PFSK-1 (cell line): Measurements from ENCODE around the gene MYL7.

Experiments
- FOXP2 ChIP-seq: optimal IDR thresholded peaks from 2 replicates; pipeline ENCODE3; 2011; ENCODE audit warnings: borderline replicate concordance, control low read depth, inconsistent platforms; ENCODE audit not compliant: insufficient read depth; ENCODE audit errors: extremely low read length, extremely low read depth
- POLR2AphosphoS5 ChIP-seq: IDR thresholded peaks from 2 replicates; pipeline ENCODE4 v1.6.1; 2012; ENCODE audit warnings: low read depth, mild to moderate bottlenecking, control low read depth, low read length, moderate library complexity
- SIN3A ChIP-seq: IDR thresholded peaks from 2 replicates; pipeline ENCODE4 v1.6.1; 2012; ENCODE audit warnings: mild to moderate bottlenecking, low read length, moderate library complexity, borderline replicate concordance; ENCODE audit not compliant: insufficient read depth
- TAF1 ChIP-seq: IDR thresholded peaks from 2 replicates; pipeline ENCODE4 v1.6.1; 2012; ENCODE audit warnings: low read length, control low read depth, borderline replicate concordance; ENCODE audit not compliant: insufficient read depth
- TF ChIP-seq, protein P1 (sequence below), 2 experiments: IDR thresholded peaks; 2 replicates each; pipeline versions ENCODE4 v1.6.1 to v1.8.0; 2011 to 2012; ENCODE audit warnings: low read depth in 2 of 2, low read length in 2 of 2, control low read depth in 1 of 2, inconsistent platforms in 1 of 2, mild to moderate bottlenecking in 1 of 2, moderate library complexity in 1 of 2; ENCODE audit not compliant: insufficient read depth in 1 of 2

MYL7 gene

DNA sequence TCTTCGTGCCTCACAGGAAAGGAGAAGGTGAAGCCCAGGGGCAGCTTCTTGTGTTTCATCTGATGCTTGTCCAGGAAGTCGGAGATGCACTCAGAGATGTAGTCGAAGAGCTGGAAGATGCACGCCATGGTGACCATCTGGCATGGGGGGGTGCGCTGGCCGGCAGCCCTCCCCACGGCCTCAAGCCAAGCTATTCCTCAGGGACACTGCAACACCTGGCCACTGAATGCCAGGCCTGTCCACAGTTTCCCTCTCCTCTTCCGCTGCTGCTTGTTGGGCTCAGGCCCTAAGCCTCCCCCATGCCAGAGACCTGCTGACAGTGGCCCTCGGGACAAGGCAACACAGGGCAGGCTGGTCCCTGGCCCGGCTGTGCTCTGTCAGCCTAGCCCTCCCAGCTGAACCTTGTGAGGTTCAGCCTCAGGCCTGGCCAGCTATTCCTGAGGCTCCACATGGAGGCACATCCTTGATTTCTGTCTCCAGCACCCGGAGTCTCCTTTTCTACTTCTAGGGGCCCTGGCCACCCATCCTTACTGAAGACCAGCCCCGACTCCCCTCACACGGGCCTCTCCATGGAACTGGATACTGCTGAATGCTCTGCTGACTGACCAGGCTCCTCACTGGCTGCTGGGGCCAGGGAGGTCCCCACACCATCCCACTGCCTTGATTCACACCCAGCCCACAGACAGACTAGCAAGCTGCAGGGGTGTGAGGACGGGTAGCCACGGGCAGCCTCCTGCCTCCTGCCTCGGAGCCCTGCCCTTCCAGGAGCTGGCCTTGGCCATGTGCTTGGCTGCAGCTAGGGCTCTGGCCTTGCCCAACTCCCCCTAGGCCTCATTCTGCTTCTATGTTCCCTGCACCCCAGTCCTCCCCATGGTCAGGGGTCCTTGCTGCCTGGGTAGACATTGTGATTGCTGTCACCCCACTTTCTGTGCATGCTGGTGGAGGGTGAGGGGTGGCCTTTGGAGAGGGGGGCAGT, 10.1 kb upstream of the MYL7 start:
- no peak for TF ChIP-seq FOXP2
- TF ChIP-seq, protein P1, sequence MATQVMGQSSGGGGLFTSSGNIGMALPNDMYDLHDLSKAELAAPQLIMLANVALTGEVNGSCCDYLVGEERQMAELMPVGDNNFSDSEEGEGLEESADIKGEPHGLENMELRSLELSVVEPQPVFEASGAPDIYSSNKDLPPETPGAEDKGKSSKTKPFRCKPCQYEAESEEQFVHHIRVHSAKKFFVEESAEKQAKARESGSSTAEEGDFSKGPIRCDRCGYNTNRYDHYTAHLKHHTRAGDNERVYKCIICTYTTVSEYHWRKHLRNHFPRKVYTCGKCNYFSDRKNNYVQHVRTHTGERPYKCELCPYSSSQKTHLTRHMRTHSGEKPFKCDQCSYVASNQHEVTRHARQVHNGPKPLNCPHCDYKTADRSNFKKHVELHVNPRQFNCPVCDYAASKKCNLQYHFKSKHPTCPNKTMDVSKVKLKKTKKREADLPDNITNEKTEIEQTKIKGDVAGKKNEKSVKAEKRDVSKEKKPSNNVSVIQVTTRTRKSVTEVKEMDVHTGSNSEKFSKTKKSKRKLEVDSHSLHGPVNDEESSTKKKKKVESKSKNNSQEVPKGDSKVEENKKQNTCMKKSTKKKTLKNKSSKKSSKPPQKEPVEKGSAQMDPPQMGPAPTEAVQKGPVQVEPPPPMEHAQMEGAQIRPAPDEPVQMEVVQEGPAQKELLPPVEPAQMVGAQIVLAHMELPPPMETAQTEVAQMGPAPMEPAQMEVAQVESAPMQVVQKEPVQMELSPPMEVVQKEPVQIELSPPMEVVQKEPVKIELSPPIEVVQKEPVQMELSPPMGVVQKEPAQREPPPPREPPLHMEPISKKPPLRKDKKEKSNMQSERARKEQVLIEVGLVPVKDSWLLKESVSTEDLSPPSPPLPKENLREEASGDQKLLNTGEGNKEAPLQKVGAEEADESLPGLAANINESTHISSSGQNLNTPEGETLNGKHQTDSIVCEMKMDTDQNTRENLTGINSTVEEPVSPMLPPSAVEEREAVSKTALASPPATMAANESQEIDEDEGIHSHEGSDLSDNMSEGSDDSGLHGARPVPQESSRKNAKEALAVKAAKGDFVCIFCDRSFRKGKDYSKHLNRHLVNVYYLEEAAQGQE (IDR thresholded peaks at IDR 0.05; ENCODE audit: insufficient read depth in 1 of 2, low read depth in 2 of 2, low read length in 2 of 2) = no peak
- no peak for TF ChIP-seq TAF1
- no peak for TF ChIP-seq SIN3A
- no peak for TF ChIP-seq POLR2AphosphoS5

DNA sequence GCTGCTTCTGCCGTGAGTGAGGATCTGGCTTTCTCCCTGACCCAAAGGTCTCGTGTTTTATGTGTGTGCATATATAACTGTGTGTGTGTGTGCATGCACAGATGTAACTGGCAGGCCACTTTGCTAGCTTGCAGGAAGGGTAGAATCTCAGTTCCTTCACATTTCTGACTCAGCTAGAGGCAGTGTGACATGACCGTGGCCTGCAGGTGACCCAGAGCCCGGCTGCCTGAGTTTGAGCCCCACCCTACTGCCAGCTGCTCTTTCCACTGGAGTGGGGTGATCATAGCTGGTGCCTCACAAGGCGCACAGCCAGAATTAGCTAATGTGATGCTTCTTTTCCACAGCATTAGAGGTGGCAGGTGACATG, 9.3 kb upstream of the MYL7 start:
- TF ChIP-seq FOXP2 (no peak), TAF1 (no peak), SIN3A (no peak), POLR2AphosphoS5 (no peak)
- TF ChIP-seq, protein P1 (IDR thresholded peaks at IDR 0.05; ENCODE audit: insufficient read depth in 1 of 2, low read depth in 2 of 2, low read length in 2 of 2) = no peak

DNA sequence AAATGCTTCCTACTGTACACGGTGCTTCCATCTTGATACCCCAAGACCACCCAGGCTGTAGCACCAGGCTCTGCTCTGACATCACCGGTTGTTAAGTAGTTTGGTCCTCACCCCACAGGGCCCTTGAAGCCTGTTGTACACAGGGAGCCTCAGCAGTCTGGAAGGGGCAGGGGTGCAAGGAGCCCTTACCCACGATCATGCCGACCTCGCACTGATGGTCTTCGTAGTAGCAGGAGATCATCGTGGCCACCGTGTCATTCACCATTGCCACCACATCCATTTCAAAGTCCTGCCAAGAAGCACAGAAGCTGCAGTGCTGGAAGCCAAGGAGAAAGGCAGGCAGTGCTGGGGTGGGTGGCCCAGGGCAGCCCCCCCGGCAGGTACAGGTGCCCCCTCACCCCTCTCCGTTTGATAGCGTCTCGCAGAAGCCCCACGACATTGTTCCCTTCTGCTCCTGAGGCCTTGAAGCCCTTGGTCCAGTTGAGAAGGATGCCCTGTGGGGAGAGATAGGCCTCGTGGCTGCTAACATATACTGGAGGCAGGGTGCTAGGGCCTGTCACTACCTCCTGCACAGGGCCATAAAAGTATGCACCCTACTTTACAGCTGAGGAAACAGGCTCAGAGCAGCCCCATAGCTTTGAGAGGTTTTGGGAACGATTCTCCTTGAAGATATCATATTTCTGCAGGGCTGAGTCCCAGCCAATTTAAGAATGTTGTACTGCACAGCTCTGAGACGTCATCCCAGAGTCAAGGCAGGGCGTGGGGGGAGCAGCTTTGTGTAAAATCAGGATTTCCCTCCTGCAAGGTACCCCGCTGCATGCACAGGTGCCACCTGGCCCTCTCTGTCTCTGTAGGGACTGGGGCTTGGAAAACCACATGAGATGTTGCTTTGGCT, 8.7 kb upstream of the MYL7 start:
- TF ChIP-seq POLR2AphosphoS5 = no peak
- TF ChIP-seq TAF1 = no peak
- no peak for TF ChIP-seq FOXP2
- TF ChIP-seq, protein P1 (IDR thresholded peaks at IDR 0.05; ENCODE audit: insufficient read depth in 1 of 2, low read depth in 2 of 2, low read length in 2 of 2) = no peak
- no peak for TF ChIP-seq SIN3A

DNA sequence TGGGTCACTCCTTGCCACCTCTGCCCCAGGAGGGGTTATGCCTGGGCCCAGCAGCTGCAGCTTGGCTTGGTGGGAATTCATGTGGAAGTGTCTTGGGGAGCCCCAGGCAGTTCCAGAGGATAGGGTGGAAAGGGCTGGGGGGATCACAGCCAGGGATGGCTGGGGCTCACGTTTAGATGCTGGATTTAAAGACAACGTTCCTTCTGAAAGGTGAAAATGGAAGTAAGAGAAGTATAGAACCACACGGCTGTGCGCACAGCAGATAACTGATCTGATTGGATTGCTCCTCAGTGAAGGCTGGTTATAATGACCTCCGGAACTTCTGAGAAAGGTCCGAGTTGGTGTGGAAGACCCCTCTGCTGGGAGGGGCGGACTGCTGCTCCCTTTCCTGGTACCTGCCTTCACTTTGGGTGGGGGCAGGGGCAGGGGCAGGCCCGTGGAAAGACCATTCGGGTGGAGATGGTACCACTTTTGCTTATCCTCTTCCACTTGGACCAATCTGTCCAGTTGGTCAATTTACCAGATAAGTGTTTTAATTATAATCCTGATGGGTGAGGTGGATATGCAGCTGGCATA, 7.9 kb upstream of the MYL7 start:
- TF ChIP-seq FOXP2 = no peak

DNA sequence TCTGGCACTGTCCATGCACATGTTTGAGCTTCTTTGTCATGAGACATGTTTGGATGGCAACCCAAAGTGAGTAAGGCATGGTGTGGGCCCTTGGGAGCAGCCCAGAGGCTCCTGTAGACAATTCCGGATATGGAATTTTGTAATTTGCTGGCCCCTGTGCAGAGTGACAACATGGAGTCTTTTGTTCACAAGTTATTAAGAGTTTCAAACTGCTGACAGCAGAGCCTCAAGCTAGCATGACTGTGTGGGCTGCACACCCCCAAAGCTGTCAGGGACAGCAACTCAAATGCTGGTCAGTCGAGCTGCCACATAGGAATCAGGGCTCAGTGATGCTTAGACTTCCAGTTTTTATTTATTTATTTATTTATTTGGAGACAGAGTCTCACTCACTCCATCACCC, 7.0 kb upstream of the MYL7 start:
- no peak for TF ChIP-seq POLR2AphosphoS5
- TF ChIP-seq TAF1 = no peak
- TF ChIP-seq, protein P1 (IDR thresholded peaks at IDR 0.05; ENCODE audit: insufficient read depth in 1 of 2, low read depth in 2 of 2, low read length in 2 of 2) = no peak
- TF ChIP-seq SIN3A = no peak
- TF ChIP-seq FOXP2 = no peak
